ENCODE data around the gene NANOG. TPM values are rescaled to one million over a fixed set of nuclear protein-coding genes. Genes with fewer than 3 reads are reported as not detected.
"Not testable (repeated sequence)": the region's sequence is repeated elsewhere in the genome, so short reads cannot be mapped to it uniquely, and the experiment has no call there.

NANOG gene
- total RNA-seq, 1 donor from 2014 or later = 0.58 TPM

- Mint-ChIP-seq H3K36me3 (no peaks in the 10 kb centered on the region), H3K27me3 (ENCODE audit: low read depth) (peaks cover 29% of the 10 kb centered on the region), H3K27ac (no peak overlapping the region), H3K4me3 (no peak overlapping the region), H3K9me3 (no peaks in the 10 kb centered on the region), H3K4me1 (peaks cover 6% of the 10 kb centered on the region)
- no peak for TF ChIP-seq CTCF (IDR thresholded peaks at IDR 0.05; ENCODE audit: unreplicated experiment)
- DNase-seq (ENCODE audit: low spot score in 2 of 2, unreplicated experiment in 2 of 2) = no peak
Observed at GRCh38 chr12:7784701-7785100, 4.5 kb upstream of the NANOG start.

GRCh38 chr12:7787574-7788293 is 1.5 kb upstream of the NANOG start:
- no peak for DNase-seq (ENCODE audit: low spot score in 2 of 2, unreplicated experiment in 2 of 2)
- Mint-ChIP-seq H3K27me3 (ENCODE audit: low read depth) (peaks cover 34% of the 10 kb centered on the region), H3K36me3 (no peaks in the 10 kb centered on the region), H3K9me3 (no peaks in the 10 kb centered on the region), H3K27ac (no peak overlapping the region), H3K4me3 (peak overlapping the region; percentile 20), H3K4me1 (peaks cover 6% of the 10 kb centered on the region)
- no peak for TF ChIP-seq CTCF (IDR thresholded peaks at IDR 0.05; ENCODE audit: unreplicated experiment)

GRCh38 chr12:7788294-7788660 is 925 bp upstream of the NANOG start:
- H3K4me1 Mint-ChIP-seq = peaks cover 6% of the 10 kb centered on the region
- no peak for TF ChIP-seq CTCF (IDR thresholded peaks at IDR 0.05; ENCODE audit: unreplicated experiment)
- H3K4me3 Mint-ChIP-seq = peak overlapping the region; percentile 20
- peaks cover 34% of the 10 kb centered on the region for H3K27me3 Mint-ChIP-seq (ENCODE audit: low read depth)
- H3K9me3 Mint-ChIP-seq = no peaks in the 10 kb centered on the region
- no peak for DNase-seq (ENCODE audit: low spot score in 2 of 2, unreplicated experiment in 2 of 2)
- H3K36me3 Mint-ChIP-seq = no peaks in the 10 kb centered on the region
- H3K27ac Mint-ChIP-seq = no peak overlapping the region

- no peak overlapping the region for H3K4me3 Mint-ChIP-seq
- no peak for TF ChIP-seq CTCF (IDR thresholded peaks at IDR 0.05; ENCODE audit: unreplicated experiment)
- DNase-seq (ENCODE audit: low spot score in 2 of 2, unreplicated experiment in 2 of 2) = no peak
- H3K27me3 Mint-ChIP-seq (ENCODE audit: low read depth) = peaks cover 17% of the 10 kb centered on the region
- no peaks in the 10 kb centered on the region for H3K9me3 Mint-ChIP-seq
- H3K27ac Mint-ChIP-seq = no peak overlapping the region
- no peaks in the 10 kb centered on the region for H3K36me3 Mint-ChIP-seq
- peaks cover 6% of the 10 kb centered on the region for H3K4me1 Mint-ChIP-seq
Observed at GRCh38 chr12:7793211-7793610, 4.0 kb downstream of the NANOG start.

GRCh38 chr12:7797269-7797668 is 8.1 kb downstream of the NANOG start:
- not testable (repeated sequence) for DNase-seq (ENCODE audit: low spot score in 2 of 2, unreplicated experiment in 2 of 2); H3K4me1 Mint-ChIP-seq; H3K27ac Mint-ChIP-seq; H3K36me3 Mint-ChIP-seq; H3K9me3 Mint-ChIP-seq; H3K4me3 Mint-ChIP-seq; H3K27me3 Mint-ChIP-seq (ENCODE audit: low read depth)

GRCh38 chr12:7797698-7798398 is 8.6 kb downstream of the NANOG start:
- H3K9me3 Mint-ChIP-seq = no peaks in the 10 kb centered on the region
- no peak overlapping the region for H3K27ac Mint-ChIP-seq
- peaks cover 6% of the 10 kb centered on the region for H3K4me1 Mint-ChIP-seq

GRCh38 chr12:7798750-7799308 is 9.6 kb downstream of the NANOG start:
- not testable (repeated sequence) for H3K4me3 Mint-ChIP-seq; H3K4me1 Mint-ChIP-seq; DNase-seq (ENCODE audit: low spot score in 2 of 2, unreplicated experiment in 2 of 2); H3K9me3 Mint-ChIP-seq; H3K36me3 Mint-ChIP-seq; H3K27ac Mint-ChIP-seq; H3K27me3 Mint-ChIP-seq (ENCODE audit: low read depth)

More at GRCh38 chr12:7797698-7798398, 8.6 kb downstream of the NANOG start:
- TF ChIP-seq CTCF (IDR thresholded peaks at IDR 0.05; ENCODE audit: unreplicated experiment) = no peak
- H3K36me3 Mint-ChIP-seq = no peaks in the 10 kb centered on the region
- H3K4me3 Mint-ChIP-seq = no peak overlapping the region
- H3K27me3 Mint-ChIP-seq (ENCODE audit: low read depth) = no peaks in the 10 kb centered on the region
- DNase-seq (ENCODE audit: low spot score in 2 of 2, unreplicated experiment in 2 of 2) = no peak

Measured in mesothelial cell of epicardium (in vitro differentiated cells).